ENCODE measurements around the gene WDR3.

The WDR3 gene

DNA sequence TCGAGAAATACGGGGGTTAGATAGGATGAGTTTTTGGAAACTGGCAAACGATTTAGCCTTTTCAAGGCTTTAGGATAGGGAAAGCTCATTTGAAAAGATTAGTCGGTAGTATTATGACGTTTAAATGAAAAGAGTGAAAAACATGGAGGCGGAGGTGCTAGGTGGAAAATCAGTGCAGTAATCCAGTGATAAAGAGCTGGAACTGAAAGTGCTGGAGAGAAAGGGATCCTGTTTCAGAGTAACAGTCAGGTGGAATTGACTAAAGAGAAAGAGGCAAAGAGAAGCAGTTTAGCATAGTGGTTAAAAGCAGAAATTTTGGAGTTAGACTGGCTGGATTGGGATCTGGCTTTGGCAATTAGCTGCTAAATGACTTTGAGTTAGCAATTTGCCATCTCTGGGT is 945 bp downstream of the WDR3 start:
- Histone ChIP-seq H2AFZ (ENCODE audit: low read length) (no peak overlapping the region), H3K9ac (ENCODE audit: low read length) (peak overlapping the region; percentile 71), H3K27me3 (ENCODE audit: insufficient read depth, low read length) (no peaks in the 10 kb centered on the region), H3K9me3 (ENCODE audit: low read length) (no peaks in the 10 kb centered on the region), H3K27ac (ENCODE audit: low read depth, low read length, poor library complexity, severe bottlenecking) (peak overlapping the region; percentile 16), H3F3A (ENCODE audit: insufficient read depth, low read length) (no peaks in the 10 kb centered on the region; the same call in 1 of the 2 replicates), H3K36me3 (ENCODE audit: insufficient read depth, low read length) (peaks cover 20% of the 10 kb centered on the region; the same call in 1 of the 2 replicates), H4K20me1 (ENCODE audit: insufficient read depth, low read length) (no peaks in the 10 kb centered on the region), H3K4me2 (ENCODE audit: low read length) (peak overlapping the region; percentile 81), H3K79me2 (ENCODE audit: insufficient read depth, low read length) (peaks cover 51% of the 10 kb centered on the region), H3K9me2 (ENCODE audit: low read depth, low read length) (no peaks in the 10 kb centered on the region), H3K4me3 (ENCODE audit: low read depth, low read length, poor library complexity, severe bottlenecking) (peak overlapping the region; percentile 77), H3K4me1 (ENCODE audit: insufficient read depth, low read length, severe bottlenecking) (peaks cover 50% of the 10 kb centered on the region)
- no peak for TF ChIP-seq EZH2 (IDR thresholded peaks at IDR 0.05; ENCODE audit: borderline replicate concordance, low read length)
- TF ChIP-seq, protein P1, sequence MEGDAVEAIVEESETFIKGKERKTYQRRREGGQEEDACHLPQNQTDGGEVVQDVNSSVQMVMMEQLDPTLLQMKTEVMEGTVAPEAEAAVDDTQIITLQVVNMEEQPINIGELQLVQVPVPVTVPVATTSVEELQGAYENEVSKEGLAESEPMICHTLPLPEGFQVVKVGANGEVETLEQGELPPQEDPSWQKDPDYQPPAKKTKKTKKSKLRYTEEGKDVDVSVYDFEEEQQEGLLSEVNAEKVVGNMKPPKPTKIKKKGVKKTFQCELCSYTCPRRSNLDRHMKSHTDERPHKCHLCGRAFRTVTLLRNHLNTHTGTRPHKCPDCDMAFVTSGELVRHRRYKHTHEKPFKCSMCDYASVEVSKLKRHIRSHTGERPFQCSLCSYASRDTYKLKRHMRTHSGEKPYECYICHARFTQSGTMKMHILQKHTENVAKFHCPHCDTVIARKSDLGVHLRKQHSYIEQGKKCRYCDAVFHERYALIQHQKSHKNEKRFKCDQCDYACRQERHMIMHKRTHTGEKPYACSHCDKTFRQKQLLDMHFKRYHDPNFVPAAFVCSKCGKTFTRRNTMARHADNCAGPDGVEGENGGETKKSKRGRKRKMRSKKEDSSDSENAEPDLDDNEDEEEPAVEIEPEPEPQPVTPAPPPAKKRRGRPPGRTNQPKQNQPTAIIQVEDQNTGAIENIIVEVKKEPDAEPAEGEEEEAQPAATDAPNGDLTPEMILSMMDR (IDR thresholded peaks at IDR 0.05; ENCODE audit: low read length): no peak

DNA sequence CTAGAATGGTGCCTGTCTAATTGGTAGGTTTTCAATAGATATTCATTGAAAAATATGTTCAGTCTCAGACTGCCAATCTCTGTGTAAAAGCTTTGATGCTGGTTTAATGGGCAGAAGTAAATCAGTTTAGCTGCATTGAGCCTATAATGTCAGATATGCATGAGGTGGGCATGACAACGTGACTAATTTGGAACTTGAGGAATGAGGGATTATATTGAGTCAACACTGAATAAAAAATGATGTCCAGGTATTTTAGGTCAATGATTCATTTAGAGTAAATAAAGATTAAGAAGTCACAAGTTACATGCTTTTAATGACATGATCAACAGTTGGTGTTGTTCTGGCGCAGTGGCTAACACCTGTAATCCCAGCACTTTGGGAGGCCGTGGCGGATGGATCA is 3.0 kb downstream of the WDR3 start:
- Histone ChIP-seq H3K4me2 (ENCODE audit: low read length) (peak overlapping the region; percentile 14; the same call in 1 of the 2 replicates), H3K4me3 (ENCODE audit: low read depth, low read length, poor library complexity, severe bottlenecking) (no peak overlapping the region), H3K9me2 (ENCODE audit: low read depth, low read length) (no peaks in the 10 kb centered on the region), H3K27me3 (ENCODE audit: insufficient read depth, low read length) (no peaks in the 10 kb centered on the region), H3K9ac (ENCODE audit: low read length) (no peak overlapping the region), H3K36me3 (ENCODE audit: insufficient read depth, low read length) (peaks cover 38% of the 10 kb centered on the region), H3K9me3 (ENCODE audit: low read length) (no peaks in the 10 kb centered on the region), H3K27ac (ENCODE audit: low read depth, low read length, poor library complexity, severe bottlenecking) (no peak overlapping the region), H3K79me2 (ENCODE audit: insufficient read depth, low read length) (peaks cover 42% of the 10 kb centered on the region), H3F3A (ENCODE audit: insufficient read depth, low read length) (no peaks in the 10 kb centered on the region; the same call in 1 of the 2 replicates), H2AFZ (ENCODE audit: low read length) (no peak overlapping the region), H4K20me1 (ENCODE audit: insufficient read depth, low read length) (no peaks in the 10 kb centered on the region), H3K4me1 (ENCODE audit: insufficient read depth, low read length, severe bottlenecking) (peaks cover 34% of the 10 kb centered on the region)
- TF ChIP-seq EZH2 (IDR thresholded peaks at IDR 0.05; ENCODE audit: borderline replicate concordance, low read length): no peak
- TF ChIP-seq, protein P1 (IDR thresholded peaks at IDR 0.05; ENCODE audit: low read length): no peak

DNA sequence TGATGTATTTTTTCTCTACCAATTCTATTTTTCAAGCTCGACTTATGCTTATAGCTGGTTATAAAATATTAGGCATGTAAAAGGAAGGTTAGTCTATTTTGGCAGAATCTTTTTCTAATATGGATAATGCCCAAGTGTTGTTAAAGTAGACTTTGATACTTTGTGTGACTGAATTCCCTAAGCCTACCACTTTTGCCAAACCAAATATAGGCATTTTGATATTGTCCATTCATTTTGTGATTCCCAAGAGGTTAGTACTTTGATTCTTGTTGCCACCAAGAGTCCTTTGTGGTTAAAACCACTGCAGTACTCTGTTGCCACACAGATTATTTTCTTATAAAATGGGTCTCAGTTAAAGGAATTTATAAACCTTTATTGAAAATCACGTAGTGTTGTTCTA is 4.2 kb downstream of the WDR3 start:
- H3K79me2 ChIP-seq (ENCODE audit: insufficient read depth, low read length): peaks cover 33% of the 10 kb centered on the region
- H3K27me3 ChIP-seq (ENCODE audit: insufficient read depth, low read length): no peaks in the 10 kb centered on the region
- H3F3A ChIP-seq (ENCODE audit: insufficient read depth, low read length): no peaks in the 10 kb centered on the region; the same call in 1 of the 2 replicates
- no peak overlapping the region for H3K4me3 ChIP-seq (ENCODE audit: low read depth, low read length, poor library complexity, severe bottlenecking)
- no peaks in the 10 kb centered on the region for H3K9me3 ChIP-seq (ENCODE audit: low read length)
- peaks cover 22% of the 10 kb centered on the region for H3K4me1 ChIP-seq (ENCODE audit: insufficient read depth, low read length, severe bottlenecking)
- H3K36me3 ChIP-seq (ENCODE audit: insufficient read depth, low read length): peaks cover 49% of the 10 kb centered on the region
- H3K4me2 ChIP-seq (ENCODE audit: low read length): no peak overlapping the region
- H2AFZ ChIP-seq (ENCODE audit: low read length): no peak overlapping the region
- no peaks in the 10 kb centered on the region for H4K20me1 ChIP-seq (ENCODE audit: insufficient read depth, low read length)
- H3K27ac ChIP-seq (ENCODE audit: low read depth, low read length, poor library complexity, severe bottlenecking): no peak overlapping the region
- no peak overlapping the region for H3K9ac ChIP-seq (ENCODE audit: low read length)
- no peak for TF ChIP-seq EZH2 (IDR thresholded peaks at IDR 0.05; ENCODE audit: borderline replicate concordance, low read length)
- TF ChIP-seq, protein P1 (IDR thresholded peaks at IDR 0.05; ENCODE audit: low read length): no peak
- no peaks in the 10 kb centered on the region for H3K9me2 ChIP-seq (ENCODE audit: low read depth, low read length)

All from OCI-LY1 (cell line).